GM19452 (cell line): ENCODE data around the gene NUP210.
A peak's percentile ranks its signal among the peaks of the same experiment; 100 is the strongest.

Source experiments
- ATAC-seq: cut with Tn5 transposase; IDR thresholded peaks from one replicate; pipeline ENCODE4 v1.9.1; 2021; ENCODE audit not compliant: unreplicated experiment

Gene NUP210

DNA sequence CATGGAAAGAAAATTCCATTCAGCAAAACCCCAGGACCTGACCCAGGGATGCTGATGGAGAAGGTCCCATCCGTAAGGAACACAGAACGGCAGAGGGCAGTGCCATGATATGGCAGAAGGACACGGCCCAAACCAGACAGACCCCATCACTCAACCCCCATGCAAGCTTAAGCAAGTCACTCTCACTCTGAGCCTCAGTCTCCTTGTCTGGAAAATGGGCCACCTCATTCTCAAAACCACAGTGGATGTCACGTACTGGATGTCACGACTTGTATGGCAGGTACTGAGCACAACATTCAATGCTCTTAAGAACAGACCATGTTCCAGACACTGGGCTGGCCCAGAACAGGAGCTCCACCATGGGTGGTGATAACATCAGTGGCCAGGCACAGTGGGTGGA lies 90.4 kb downstream of the NUP210 start:
- no peak for ATAC-seq

- no peak for ATAC-seq
These were observed 94.2 kb downstream of the NUP210 start for GRCh38 chr3:13325892-13326443.

GRCh38 chr3:13324835-13325501 lies 95.2 kb downstream of the NUP210 start:
- peak; percentile 78 for ATAC-seq

- ATAC-seq, result no peak
These were observed 96.3 kb downstream of the NUP210 start for GRCh38 chr3:13323822-13324221.

- ATAC-seq, result no peak
These were observed 97.8 kb downstream of the NUP210 start for GRCh38 chr3:13322324-13322723.

GRCh38 chr3:13319564-13320220 lies 100.4 kb downstream of the NUP210 start:
- no peak for ATAC-seq

- ATAC-seq, result no peak
These were observed 101.3 kb downstream of the NUP210 start for GRCh38 chr3:13318626-13319470.

GRCh38 chr3:13317596-13318320 lies 102.4 kb downstream of the NUP210 start:
- no peak for ATAC-seq

DNA sequence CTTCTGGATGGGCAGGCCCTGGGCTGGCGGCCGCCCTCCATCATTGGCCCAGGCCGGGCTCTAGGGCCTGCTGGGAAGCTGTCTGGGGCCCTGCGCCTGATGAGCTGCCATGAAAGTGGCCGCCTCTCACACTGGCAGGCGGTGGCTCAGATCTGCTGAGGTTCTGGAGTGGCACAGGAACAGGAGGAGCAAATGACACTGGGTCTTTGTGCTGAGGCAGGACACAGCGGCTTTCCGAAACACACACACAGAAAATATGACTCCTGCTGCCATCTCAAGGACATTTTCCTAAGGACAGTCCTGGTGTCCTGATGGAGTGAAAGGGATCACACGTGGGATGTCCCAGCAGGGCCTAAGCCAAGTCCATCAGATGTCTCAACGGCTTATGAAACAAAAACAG lies 103.5 kb downstream of the NUP210 start:
- no peak for ATAC-seq

- no peak for ATAC-seq
These were observed 105.2 kb downstream of the NUP210 start for GRCh38 chr3:13314877-13315276.

GRCh38 chr3:13313813-13314212 lies 106.3 kb downstream of the NUP210 start:
- no peak for ATAC-seq

DNA sequence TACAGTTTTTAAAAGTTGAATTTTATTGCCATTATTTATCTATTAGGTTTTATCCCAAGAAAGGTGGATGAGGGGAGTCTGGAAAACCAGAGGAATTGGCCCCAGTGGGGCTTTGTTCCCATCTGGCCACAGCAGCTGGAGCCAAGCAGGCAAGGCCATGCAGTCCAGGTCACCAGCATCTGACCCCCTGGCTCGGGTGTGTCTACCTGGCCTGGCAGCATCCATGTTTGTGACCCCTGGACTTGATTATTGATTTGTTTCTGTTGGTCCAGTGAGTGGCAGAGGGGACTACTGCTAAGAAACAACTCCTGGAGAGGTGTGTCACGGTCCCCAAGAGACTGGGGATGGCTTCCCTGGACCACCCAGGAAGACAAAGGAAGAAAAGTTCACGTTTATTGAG lies 111.1 kb downstream of the NUP210 start:
- ATAC-seq, result no peak

GRCh38 chr3:13308380-13308801 lies 111.7 kb downstream of the NUP210 start:
- ATAC-seq, result no peak

GRCh38 chr3:13307041-13307440 lies 113.1 kb downstream of the NUP210 start:
- no peak for ATAC-seq

DNA sequence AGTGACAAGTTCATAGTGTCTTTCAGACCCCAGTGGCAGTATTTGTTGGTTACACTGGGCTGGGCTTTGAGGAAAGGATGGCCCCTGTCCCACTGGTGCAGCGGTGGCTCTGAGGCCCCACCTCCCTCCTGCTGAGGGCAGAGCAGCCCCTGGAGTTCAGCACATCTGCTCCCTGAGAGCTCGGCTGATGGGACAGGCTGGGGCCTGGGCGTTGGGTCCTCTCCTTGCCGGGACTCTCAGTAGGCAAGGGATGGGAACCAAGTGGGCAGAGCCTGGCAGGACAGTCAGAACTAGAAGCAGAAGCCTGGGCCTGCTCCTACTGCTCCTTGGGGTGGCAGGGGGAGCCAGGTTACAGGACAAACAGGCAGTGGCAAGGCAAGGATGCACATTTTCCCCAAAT lies 114.5 kb downstream of the NUP210 start:
- no peak for ATAC-seq

DNA sequence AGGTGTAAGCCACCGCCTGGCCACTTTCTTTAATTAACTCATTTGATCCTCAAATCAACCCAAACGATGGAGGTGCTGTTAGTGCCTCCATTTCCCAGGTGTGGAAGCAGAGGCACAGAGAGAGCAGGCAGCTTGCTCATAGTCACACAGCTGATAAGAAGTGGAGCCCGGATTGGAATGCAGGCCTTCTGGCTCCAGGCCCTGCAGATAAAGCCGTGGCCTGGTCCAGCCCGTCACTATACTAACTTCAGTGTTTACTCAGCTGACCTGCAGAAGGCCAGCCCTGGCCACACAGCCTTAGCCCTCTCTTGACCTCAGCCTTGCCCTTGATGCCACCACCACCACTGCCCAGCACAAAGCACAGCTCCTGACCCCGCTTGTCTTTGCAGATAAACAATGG lies 116.7 kb downstream of the NUP210 start:
- no peak for ATAC-seq

DNA sequence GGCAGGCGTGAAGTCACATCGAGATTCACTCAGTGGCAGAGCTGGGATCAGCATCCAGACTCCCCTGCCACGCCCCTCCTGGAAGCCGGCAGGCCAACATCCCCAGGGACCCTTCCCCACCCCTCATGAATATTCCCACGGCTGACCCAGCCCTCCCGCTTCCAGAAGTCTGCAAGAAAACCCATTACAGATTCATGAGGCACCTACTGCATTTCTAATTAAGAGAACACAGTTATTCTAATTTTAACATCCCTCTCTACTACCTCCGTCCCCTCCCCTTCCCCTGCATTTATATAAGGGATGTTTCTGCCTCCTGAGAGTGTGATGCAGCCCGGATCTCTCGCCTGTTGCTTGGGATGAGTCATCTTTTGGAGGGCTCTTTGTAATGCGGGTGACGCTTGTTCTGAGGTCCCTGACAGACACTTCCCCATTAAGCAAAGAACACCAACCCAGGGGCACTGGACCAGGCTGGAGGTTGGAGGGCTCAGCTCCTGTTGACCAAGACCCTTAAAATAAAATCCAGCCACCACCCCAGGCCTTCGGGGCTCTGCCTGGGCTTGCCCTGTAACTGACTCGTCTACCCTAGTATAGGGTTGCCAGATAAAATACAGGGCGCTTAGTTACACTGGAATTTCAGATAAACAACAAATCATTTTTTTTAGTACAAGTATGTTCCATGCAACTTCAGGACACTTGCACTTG lies 118.7 kb downstream of the NUP210 start:
- peak; percentile 54 for ATAC-seq

- no peak for ATAC-seq
These were observed 119.4 kb downstream of the NUP210 start for GRCh38 chr3:13300546-13301285.

GRCh38 chr3:13299531-13300155 lies 120.5 kb downstream of the NUP210 start:
- no peak for ATAC-seq
